ENCODE results near the gene DLGAP4. TPM values are rescaled to one million over a fixed set of nuclear protein-coding genes. Genes with fewer than 3 reads are reported as not detected.

Gene DLGAP4
- total RNA-seq, 4 donors from 2014 or later = 18.8 to 46.7 (median 45.0) TPM

DNA sequence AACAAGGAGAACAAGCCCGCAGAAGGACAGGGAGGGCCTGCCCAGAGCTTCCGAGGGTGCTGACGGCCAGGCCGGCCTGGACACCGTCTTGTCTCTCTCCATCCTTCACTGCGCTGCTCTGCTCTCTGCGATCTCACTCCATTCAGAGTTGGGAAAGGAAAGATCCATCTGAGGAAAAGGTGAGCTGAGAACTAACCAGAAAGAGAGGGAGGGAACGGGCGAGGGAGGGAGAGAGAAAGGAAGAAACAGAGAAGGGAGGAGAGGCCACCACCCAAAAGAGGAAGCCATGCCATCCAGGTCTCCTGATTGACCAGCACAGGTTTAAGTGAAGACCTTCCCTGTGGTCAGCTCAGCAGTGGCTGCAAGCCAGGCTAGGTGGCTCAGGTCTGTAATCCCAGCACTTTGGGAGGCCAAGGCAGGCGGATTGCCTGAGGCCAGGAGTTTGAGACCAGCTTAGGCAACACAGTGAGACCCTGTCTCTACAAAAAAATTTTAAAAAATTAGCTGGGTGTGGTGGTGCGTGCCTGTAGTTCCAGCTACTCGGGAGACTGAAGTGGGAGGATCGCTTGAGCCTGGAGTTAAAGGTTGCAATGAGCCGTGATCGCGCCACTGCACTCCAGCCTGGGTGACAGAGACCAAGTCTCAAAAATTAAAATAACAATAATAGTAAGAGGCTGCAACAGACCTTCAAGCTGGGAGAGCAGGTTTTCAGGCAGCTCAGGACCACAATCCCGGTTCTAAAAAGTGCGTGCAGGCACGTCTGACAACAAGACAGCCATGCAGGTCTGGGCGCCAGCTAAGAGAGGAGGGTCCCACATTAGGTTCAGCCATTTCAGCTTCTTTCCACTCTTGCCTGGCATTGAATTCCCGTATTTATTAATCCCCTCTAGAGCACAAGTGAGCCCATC is 34.2 kb upstream of the DLGAP4 start:
- Histone ChIP-seq H3K27me3 (peaks cover 9 to 14% (median 12%) of the 10 kb centered on the region in 3 donors), H3K9me3 (no peaks in the 10 kb centered on the region), H3K27ac (no peak overlapping the region), H3K36me3 (no peaks in the 10 kb centered on the region), H3K4me3 (no peak overlapping the region), H3K4me1 (no peaks in the 10 kb centered on the region)
- no peak for DNase-seq
- intact Hi-C loops (cut with DNase I; ENCODE audit: low total_unique reads) (no loop called here), in situ Hi-C loops (cut with MboI; ENCODE audit: low sequenced_read_pairs in 4 of 4) (no loop called here)
- TF ChIP-seq POLR2A (IDR thresholded peaks at IDR 0.05) = no peak
- TF ChIP-seq CTCF (IDR thresholded peaks at IDR 0.05 in 4 of 5, conservative IDR thresholded peaks at IDR 0.05 in 1 of 5) = no peak
- ATAC-seq = no peak

GRCh38 chr20:36272547-36273220 is 33.5 kb upstream of the DLGAP4 start:
- intact Hi-C loops (cut with DNase I; ENCODE audit: low total_unique reads) = no loop called here
- Histone ChIP-seq H3K27me3 (peaks cover 9 to 14% (median 12%) of the 10 kb centered on the region in 3 donors), H3K4me1 (no peaks in the 10 kb centered on the region), H3K36me3 (no peaks in the 10 kb centered on the region), H3K4me3 (no peak overlapping the region), H3K9me3 (no peaks in the 10 kb centered on the region), H3K27ac (no peak overlapping the region)
- ATAC-seq = no peak
- no peak for DNase-seq
- in situ Hi-C loops (cut with MboI; ENCODE audit: low sequenced_read_pairs in 4 of 4) = no loop called here
- TF ChIP-seq POLR2A (IDR thresholded peaks at IDR 0.05) (no peak), CTCF (IDR thresholded peaks at IDR 0.05 in 4 of 5, conservative IDR thresholded peaks at IDR 0.05 in 1 of 5) (no peak)

GRCh38 chr20:36273414-36274180 is 32.5 kb upstream of the DLGAP4 start:
- in situ Hi-C loops (cut with MboI; ENCODE audit: low sequenced_read_pairs in 4 of 4) = no loop called here
- Histone ChIP-seq H3K4me3 (no peak overlapping the region), H3K36me3 (no peaks in the 10 kb centered on the region), H3K27ac (no peak overlapping the region), H3K4me1 (no peaks in the 10 kb centered on the region), H3K9me3 (no peaks in the 10 kb centered on the region), H3K27me3 (peaks cover 9 to 14% (median 12%) of the 10 kb centered on the region in 3 donors)
- intact Hi-C loops (cut with DNase I; ENCODE audit: low total_unique reads) = no loop called here
- DNase-seq = no peak
- TF ChIP-seq CTCF (IDR thresholded peaks at IDR 0.05 in 4 of 5, conservative IDR thresholded peaks at IDR 0.05 in 1 of 5) (peak in 1 of 5 experiments; percentile 8), POLR2A (IDR thresholded peaks at IDR 0.05) (no peak)
- no peak for ATAC-seq

DNA sequence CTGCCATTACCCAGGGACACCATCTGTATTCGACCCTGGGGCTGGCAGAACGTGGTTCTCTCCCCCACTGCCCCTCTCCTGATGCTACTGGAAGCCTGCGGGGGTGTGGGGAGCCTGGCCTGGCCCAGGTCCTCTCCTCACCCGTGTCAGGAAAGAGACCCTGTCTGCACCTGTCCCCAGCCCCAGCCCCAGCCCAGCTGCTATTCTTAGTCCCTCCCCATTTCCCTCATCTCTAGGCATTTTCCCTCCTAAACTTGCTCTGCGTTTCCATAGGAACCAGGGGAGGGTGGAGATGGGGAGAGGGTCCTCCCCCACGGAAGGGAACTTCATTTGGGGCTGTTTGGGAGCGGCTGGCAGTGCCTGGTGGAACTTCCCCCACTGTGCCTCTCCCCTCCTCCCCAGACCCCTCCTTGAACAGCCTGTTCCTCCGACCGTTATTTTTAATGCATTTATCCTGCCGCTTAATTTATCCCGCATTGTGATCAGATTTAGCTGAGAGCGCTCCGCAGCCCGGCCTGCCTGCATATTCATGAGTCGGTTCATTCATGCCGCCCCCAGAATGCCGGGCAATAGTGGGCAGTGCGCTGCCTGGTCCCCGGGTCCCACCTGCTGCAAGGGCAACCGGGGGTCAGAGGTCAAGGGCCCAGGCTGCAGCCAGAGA is 31.8 kb upstream of the DLGAP4 start:
- in situ Hi-C loops (cut with MboI; ENCODE audit: low sequenced_read_pairs in 4 of 4) = no loop called here
- peaks cover 10 to 14% (median 12%) of the 10 kb centered on the region in 3 donors for H3K27me3 ChIP-seq
- DNase-seq = no peak
- intact Hi-C loops (cut with DNase I; ENCODE audit: low total_unique reads) = no loop called here
- no peak overlapping the region for H3K27ac ChIP-seq
- no peaks in the 10 kb centered on the region for H3K4me1 ChIP-seq
- ATAC-seq = no peak
- TF ChIP-seq POLR2A (IDR thresholded peaks at IDR 0.05) = no peak
- no peak for TF ChIP-seq CTCF (IDR thresholded peaks at IDR 0.05 in 4 of 5, conservative IDR thresholded peaks at IDR 0.05 in 1 of 5)
- no peak overlapping the region for H3K4me3 ChIP-seq
- H3K9me3 ChIP-seq = no peaks in the 10 kb centered on the region
- no peaks in the 10 kb centered on the region for H3K36me3 ChIP-seq

All from gastrocnemius medialis (tissue), 4 donors.